Panc1 (cell line): Measurements from ENCODE around the gene EML5.

Experiments used
- TCF7L2 ChIP-seq: IDR thresholded peaks from 2 replicates; pipeline ENCODE4 v1.6.1; 2011; ENCODE audit warnings: mild to moderate bottlenecking, low read depth, low read length, inconsistent platforms
- TF ChIP-seq, protein P1 (sequence below): fragments of 450-650 bp; IDR thresholded peaks from 2 replicates; pipeline ENCODE4 v1.5.1; 2017; ENCODE audit warnings: mild to moderate bottlenecking

DNA sequence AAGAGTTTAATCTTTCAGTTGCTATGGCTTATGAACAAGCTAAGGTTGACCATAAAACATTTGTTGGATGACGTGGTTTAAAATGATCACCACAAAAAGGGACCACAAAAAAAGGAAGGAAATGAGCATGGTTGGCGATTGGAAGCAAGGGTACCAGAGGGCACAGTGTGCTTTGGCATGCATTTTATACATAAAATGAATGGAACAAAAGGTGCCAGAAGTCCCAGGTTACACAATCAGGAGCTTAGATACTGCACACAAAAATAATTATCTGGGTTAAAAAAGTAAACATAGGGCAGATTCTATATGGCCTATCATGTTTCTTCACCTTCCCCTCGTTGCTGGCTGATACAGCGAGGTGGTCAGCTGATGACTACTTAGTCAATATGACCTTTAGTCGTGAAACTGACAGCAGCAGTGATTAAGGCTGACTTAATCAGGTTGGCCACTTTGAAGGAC, 179.2 kb downstream of the EML5 start:
- TF ChIP-seq, protein P1, sequence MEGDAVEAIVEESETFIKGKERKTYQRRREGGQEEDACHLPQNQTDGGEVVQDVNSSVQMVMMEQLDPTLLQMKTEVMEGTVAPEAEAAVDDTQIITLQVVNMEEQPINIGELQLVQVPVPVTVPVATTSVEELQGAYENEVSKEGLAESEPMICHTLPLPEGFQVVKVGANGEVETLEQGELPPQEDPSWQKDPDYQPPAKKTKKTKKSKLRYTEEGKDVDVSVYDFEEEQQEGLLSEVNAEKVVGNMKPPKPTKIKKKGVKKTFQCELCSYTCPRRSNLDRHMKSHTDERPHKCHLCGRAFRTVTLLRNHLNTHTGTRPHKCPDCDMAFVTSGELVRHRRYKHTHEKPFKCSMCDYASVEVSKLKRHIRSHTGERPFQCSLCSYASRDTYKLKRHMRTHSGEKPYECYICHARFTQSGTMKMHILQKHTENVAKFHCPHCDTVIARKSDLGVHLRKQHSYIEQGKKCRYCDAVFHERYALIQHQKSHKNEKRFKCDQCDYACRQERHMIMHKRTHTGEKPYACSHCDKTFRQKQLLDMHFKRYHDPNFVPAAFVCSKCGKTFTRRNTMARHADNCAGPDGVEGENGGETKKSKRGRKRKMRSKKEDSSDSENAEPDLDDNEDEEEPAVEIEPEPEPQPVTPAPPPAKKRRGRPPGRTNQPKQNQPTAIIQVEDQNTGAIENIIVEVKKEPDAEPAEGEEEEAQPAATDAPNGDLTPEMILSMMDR, result no peak
- TF ChIP-seq TCF7L2, result no peak
